Measurements from ENCODE around the gene CFAP410.

DNA sequence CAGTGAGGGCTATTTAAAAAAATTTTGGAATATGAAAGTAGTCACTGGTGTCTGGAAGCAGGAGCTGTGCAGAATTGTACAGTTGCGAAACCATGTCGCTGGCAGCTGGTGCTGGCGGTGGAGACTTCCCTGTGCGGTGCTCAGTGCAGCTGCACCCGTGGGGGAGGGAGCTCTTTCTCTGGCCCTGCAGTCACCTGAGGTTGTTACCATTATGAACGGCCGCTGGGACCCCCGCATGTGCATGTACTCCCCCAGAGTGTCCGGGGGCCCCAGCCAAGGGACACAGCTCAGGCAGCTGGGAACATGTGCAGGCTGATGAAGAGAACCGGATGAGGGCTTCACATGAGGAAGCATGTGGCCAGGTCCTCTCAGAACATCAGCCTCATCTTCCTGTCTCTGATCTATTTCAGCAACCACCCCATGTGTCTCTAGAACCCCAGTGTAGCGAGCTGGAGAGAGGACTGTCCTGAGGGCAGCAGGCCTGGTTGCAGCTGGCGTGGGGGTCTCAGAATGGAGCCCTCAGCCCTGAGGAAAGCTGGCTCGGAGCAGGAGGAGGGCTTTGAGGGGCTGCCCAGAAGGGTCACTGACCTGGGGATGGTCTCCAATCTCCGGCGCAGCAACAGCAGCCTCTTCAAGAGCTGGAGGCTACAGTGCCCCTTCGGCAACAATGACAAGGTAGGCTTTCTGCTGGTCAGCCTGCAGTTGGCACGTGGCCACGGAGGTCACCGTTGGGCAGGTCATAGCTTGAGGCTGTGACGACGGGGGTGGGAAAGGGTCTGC, 14.2 kb upstream of the CFAP410 start, which contains the start of gene TRPM2:
- TF ChIP-seq CTCF (IDR thresholded peaks at IDR 0.05; ENCODE audit: extremely low read depth in 1 of 2, insufficient read depth in 1 of 2, low read depth in 1 of 2, low read length in 2 of 2): no peak
- no peak for TF ChIP-seq POLR2A (IDR thresholded peaks at IDR 0.05; ENCODE audit: low read depth, low read length)
- no peak for TF ChIP-seq POLR2AphosphoS5 (IDR thresholded peaks at IDR 0.05; ENCODE audit: insufficient read depth, low read depth, low read length)

All from endothelial cell of umbilical vein (primary cell).